ENCODE measurements around the gene IRS1. TPM values are rescaled to one million over a fixed set of nuclear protein-coding genes. Genes with fewer than 3 reads are reported as not detected.

Gene IRS1
- total RNA-seq, 1 donor from 2014 or later = 0.72 TPM

- Mint-ChIP-seq H3K4me1 (ENCODE audit: unreplicated experiment) (peaks cover 21% of the 10 kb centered on the region), H3K9me3 (ENCODE audit: unreplicated experiment) (no peaks in the 10 kb centered on the region), H3K27me3 (ENCODE audit: unreplicated experiment) (peaks cover 3% of the 10 kb centered on the region), H3K36me3 (ENCODE audit: low read depth, unreplicated experiment) (peaks cover 4% of the 10 kb centered on the region), H3K4me3 (ENCODE audit: unreplicated experiment) (no peak overlapping the region), H3K27ac (ENCODE audit: unreplicated experiment) (no peak overlapping the region)
- DNase-seq (ENCODE audit: low spot score) = no peak
- no peak for TF ChIP-seq CTCF (IDR thresholded peaks at IDR 0.05; ENCODE audit: unreplicated experiment)
These were observed 26.3 kb downstream of the IRS1 start for GRCh38 chr2:226773291-226773690.

- TF ChIP-seq CTCF (IDR thresholded peaks at IDR 0.05; ENCODE audit: unreplicated experiment) = no peak
- no peak overlapping the region for H3K27ac Mint-ChIP-seq (ENCODE audit: unreplicated experiment)
- no peak for DNase-seq (ENCODE audit: low spot score)
These were observed 27.0 kb downstream of the IRS1 start for GRCh38 chr2:226772389-226773179.

GRCh38 chr2:226771067-226771466, 28.6 kb downstream of the IRS1 start:
- Mint-ChIP-seq H3K4me3 (ENCODE audit: unreplicated experiment) (no peak overlapping the region), H3K4me1 (ENCODE audit: unreplicated experiment) (peaks cover 21% of the 10 kb centered on the region), H3K27me3 (ENCODE audit: unreplicated experiment) (peaks cover 3% of the 10 kb centered on the region), H3K9me3 (ENCODE audit: unreplicated experiment) (no peaks in the 10 kb centered on the region), H3K27ac (ENCODE audit: unreplicated experiment) (no peak overlapping the region), H3K36me3 (ENCODE audit: low read depth, unreplicated experiment) (peaks cover 4% of the 10 kb centered on the region)
- DNase-seq (ENCODE audit: low spot score) = no peak
- no peak for TF ChIP-seq CTCF (IDR thresholded peaks at IDR 0.05; ENCODE audit: unreplicated experiment)

More at GRCh38 chr2:226772389-226773179, 27.0 kb downstream of the IRS1 start:
- Mint-ChIP-seq H3K9me3 (ENCODE audit: unreplicated experiment) (no peaks in the 10 kb centered on the region), H3K27me3 (ENCODE audit: unreplicated experiment) (peaks cover 3% of the 10 kb centered on the region), H3K4me1 (ENCODE audit: unreplicated experiment) (peaks cover 21% of the 10 kb centered on the region), H3K4me3 (ENCODE audit: unreplicated experiment) (no peak overlapping the region), H3K36me3 (ENCODE audit: low read depth, unreplicated experiment) (peaks cover 4% of the 10 kb centered on the region)

- Mint-ChIP-seq H3K9me3 (ENCODE audit: unreplicated experiment) (no peaks in the 10 kb centered on the region), H3K36me3 (ENCODE audit: low read depth, unreplicated experiment) (no peaks in the 10 kb centered on the region), H3K4me1 (ENCODE audit: unreplicated experiment) (peaks cover 7% of the 10 kb centered on the region), H3K4me3 (ENCODE audit: unreplicated experiment) (no peak overlapping the region), H3K27ac (ENCODE audit: unreplicated experiment) (no peak overlapping the region), H3K27me3 (ENCODE audit: unreplicated experiment) (peaks cover 6% of the 10 kb centered on the region)
- TF ChIP-seq CTCF (IDR thresholded peaks at IDR 0.05; ENCODE audit: unreplicated experiment) = no peak
- DNase-seq (ENCODE audit: low spot score) = no peak
These were observed 32.4 kb downstream of the IRS1 start for GRCh38 chr2:226767056-226767813.

All from endothelial cell (in vitro differentiated cells).